H1 (cell line): Measurements from ENCODE around the gene TOMM5.

Source experiments
- EP300 ChIP-seq, 2 experiments: IDR thresholded peaks; 1 replicate in 1 of 2; 2 replicates in 1 of 2; pipeline ENCODE4 v1.6.1; 2011 to 2012; ENCODE audit warnings: low read depth in 2 of 2, low read length in 2 of 2, mild to moderate bottlenecking in 2 of 2, borderline replicate concordance in 1 of 2, inconsistent platforms in 1 of 2, moderate library complexity in 1 of 2
- POLR2A ChIP-seq, 2 experiments: IDR thresholded peaks; 1 replicate in 1 of 2; 2 replicates in 1 of 2; pipeline ENCODE4 v1.6.1; 2011; ENCODE audit warnings: low read depth in 2 of 2, low read length in 2 of 2, mild to moderate bottlenecking in 2 of 2; ENCODE audit errors: control extremely low read depth in 1 of 2
- POLR2AphosphoS5 ChIP-seq: IDR thresholded peaks from 2 replicates; pipeline ENCODE4 v1.6.1; 2011; ENCODE audit warnings: low read depth, low read length
- SRF ChIP-seq: IDR thresholded peaks from 2 replicates; pipeline ENCODE4 v1.6.1; 2011; ENCODE audit warnings: mild to moderate bottlenecking, low read depth, low read length, moderate library complexity
- TAF1 ChIP-seq: IDR thresholded peaks from 2 replicates; pipeline ENCODE4 v1.6.1; 2011; ENCODE audit warnings: mild to moderate bottlenecking, low read depth, low read length
- TCF12 ChIP-seq: IDR thresholded peaks from 2 replicates; pipeline ENCODE4 v1.6.1; 2011; ENCODE audit warnings: low read depth, mild to moderate bottlenecking, low read length
- TF ChIP-seq, protein P1 (sequence below), 3 experiments: IDR thresholded peaks; 1 replicate in 2 of 3; 2 replicates in 1 of 3; pipeline versions ENCODE4 v1.5.1 to v1.6.1; 2011; ENCODE audit warnings: low read length in 3 of 3, mild to moderate bottlenecking in 3 of 3, inconsistent platforms in 2 of 3, low read depth in 1 of 3, moderate library complexity in 1 of 3; ENCODE audit not compliant: insufficient read depth in 1 of 3; ENCODE audit errors: control extremely low read depth in 1 of 3

DNA sequence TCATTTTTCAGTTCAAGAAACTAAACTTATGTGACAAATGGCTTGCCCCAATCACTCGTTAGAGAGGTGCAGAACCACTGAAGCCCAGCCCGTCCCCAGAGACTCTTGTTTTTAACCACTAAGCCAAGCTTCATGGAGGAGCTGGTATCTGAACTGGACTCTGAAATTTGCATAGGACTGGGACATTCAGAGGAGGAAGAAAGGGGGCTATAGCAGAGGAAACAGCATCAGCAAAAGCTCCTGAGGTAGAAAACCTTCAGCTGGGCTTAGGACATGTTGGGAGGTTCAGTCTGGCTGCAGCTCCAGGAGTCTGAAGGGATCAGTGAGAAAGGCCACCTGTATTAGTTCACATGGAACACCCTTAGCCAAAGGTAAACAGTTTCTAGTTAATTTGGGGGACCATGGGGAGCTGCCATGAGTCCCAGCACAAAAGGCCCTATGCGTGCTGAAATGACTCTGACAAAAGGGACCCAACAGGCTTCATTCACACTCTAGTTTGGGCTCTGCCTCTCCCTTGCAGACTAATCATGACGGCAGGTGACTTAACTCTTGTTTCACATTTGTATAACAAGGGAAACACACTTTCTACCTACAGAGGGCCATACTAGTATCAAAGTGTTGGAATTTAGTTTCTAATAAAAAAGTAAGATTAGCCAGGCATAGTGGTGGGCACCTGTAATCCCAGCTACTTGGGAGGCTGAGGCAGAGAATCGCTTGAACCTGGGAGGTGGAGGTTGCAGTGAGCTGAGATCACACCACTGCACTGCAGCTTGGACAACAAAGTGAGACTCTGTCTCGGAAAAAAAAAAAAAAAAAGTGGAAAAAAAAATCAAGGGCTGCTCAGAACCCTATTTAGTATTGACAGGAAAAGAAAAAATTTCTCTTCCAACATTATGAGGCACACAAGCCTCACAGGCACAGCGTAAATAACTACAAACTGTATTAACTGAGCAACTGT, 26.5 kb downstream of the TOMM5 start:
- TF ChIP-seq EP300 (IDR thresholded peaks at IDR 0.05; ENCODE audit: borderline replicate concordance in 1 of 2, low read depth in 2 of 2, low read length in 2 of 2) (no peak), TCF12 (no peak), POLR2AphosphoS5 (no peak), SRF (no peak), TAF1 (no peak), POLR2A (IDR thresholded peaks at IDR 0.05; ENCODE audit: control extremely low read depth in 1 of 2, low read depth in 2 of 2, low read length in 2 of 2) (no peak)
- TF ChIP-seq, protein P1, sequence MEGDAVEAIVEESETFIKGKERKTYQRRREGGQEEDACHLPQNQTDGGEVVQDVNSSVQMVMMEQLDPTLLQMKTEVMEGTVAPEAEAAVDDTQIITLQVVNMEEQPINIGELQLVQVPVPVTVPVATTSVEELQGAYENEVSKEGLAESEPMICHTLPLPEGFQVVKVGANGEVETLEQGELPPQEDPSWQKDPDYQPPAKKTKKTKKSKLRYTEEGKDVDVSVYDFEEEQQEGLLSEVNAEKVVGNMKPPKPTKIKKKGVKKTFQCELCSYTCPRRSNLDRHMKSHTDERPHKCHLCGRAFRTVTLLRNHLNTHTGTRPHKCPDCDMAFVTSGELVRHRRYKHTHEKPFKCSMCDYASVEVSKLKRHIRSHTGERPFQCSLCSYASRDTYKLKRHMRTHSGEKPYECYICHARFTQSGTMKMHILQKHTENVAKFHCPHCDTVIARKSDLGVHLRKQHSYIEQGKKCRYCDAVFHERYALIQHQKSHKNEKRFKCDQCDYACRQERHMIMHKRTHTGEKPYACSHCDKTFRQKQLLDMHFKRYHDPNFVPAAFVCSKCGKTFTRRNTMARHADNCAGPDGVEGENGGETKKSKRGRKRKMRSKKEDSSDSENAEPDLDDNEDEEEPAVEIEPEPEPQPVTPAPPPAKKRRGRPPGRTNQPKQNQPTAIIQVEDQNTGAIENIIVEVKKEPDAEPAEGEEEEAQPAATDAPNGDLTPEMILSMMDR (IDR thresholded peaks at IDR 0.05; ENCODE audit: control extremely low read depth in 1 of 3, insufficient read depth in 1 of 3, low read depth in 1 of 3, low read length in 3 of 3), result no peak
